HepG2 (cell line): ENCODE measurements around the gene CLDN5. TPM values are rescaled to one million over a fixed set of nuclear protein-coding genes. Genes with fewer than 3 reads are reported as not detected.
A peak's percentile ranks its signal among the peaks of the same experiment; 100 is the strongest.

Experiments used
- ARID5B ChIP-seq: IDR thresholded peaks from 2 replicates; pipeline ENCODE4 v1.4.0; 2020; ENCODE audit warnings: mild to moderate bottlenecking, missing genetic modification reagents
- EEA1 ChIP-seq: sonication (generic); formaldehyde crosslinking; IDR thresholded peaks from 2 replicates; pipeline ENCODE4 v1.5.1; 2020; ENCODE audit warnings: mild to moderate bottlenecking, missing genetic modification reagents, borderline replicate concordance
- ETV6 ChIP-seq: sonication (generic); formaldehyde crosslinking; conservative IDR thresholded peaks from 2 replicates; pipeline ENCODE4 v1.4.0; 2020; ENCODE audit warnings: missing genetic modification reagents
- FOXK2 ChIP-seq: fragments of 450-650 bp; IDR thresholded peaks from 2 replicates; pipeline ENCODE4 v1.6.1; 2016
- NR3C1 ChIP-seq: sonication (generic); formaldehyde crosslinking; IDR thresholded peaks from 2 replicates; pipeline ENCODE4 v1.4.0; 2020; ENCODE audit warnings: missing genetic modification reagents
- REXO4 ChIP-seq: sonication (generic); formaldehyde crosslinking; IDR thresholded peaks from 2 replicates; pipeline ENCODE4 v1.8.0; 2022; ENCODE audit warnings: missing genetic modification reagents, mild to moderate bottlenecking, borderline replicate concordance
- RXRA ChIP-seq: sonication (generic); formaldehyde crosslinking; IDR thresholded peaks from 2 replicates; pipeline ENCODE4 v1.5.1; 2020; ENCODE audit warnings: missing genetic modification reagents
- SP1 ChIP-seq, 2 experiments: fragments of 450-650 bp in 1 of 2; sonication (generic) in 1 of 2; formaldehyde crosslinking in 1 of 2; IDR thresholded peaks; 2 replicates each; pipeline versions ENCODE4 v1.4.0 to v1.6.1; 2016 to 2020; ENCODE audit warnings: missing genetic modification reagents in 1 of 2
- SRF ChIP-seq: IDR thresholded peaks from 2 replicates; pipeline ENCODE4 v1.6.1; 2011; ENCODE audit warnings: mild to moderate bottlenecking, low read depth, low read length, moderate library complexity
- STAT5B ChIP-seq: sonication (generic); formaldehyde crosslinking; IDR thresholded peaks from 2 replicates; pipeline ENCODE4 v1.4.0; 2020; ENCODE audit warnings: missing genetic modification reagents
- TOPORS ChIP-seq: sonication (generic); formaldehyde crosslinking; IDR thresholded peaks from 2 replicates; pipeline ENCODE4 v1.8.0; 2023; ENCODE audit warnings: mild to moderate bottlenecking, missing genetic modification reagents
- ZBTB3 ChIP-seq: sonication (generic); formaldehyde crosslinking; IDR thresholded peaks from 2 replicates; pipeline ENCODE4 v1.4.0; 2020; ENCODE audit warnings: low read depth, mild to moderate bottlenecking, moderate library complexity, missing genetic modification reagents, borderline replicate concordance
- ZC3H13 ChIP-seq: sonication (generic); formaldehyde crosslinking; IDR thresholded peaks from 2 replicates; pipeline ENCODE4 v1.8.1; 2023; ENCODE audit warnings: mild to moderate bottlenecking, missing genetic modification reagents, moderate library complexity
- ZFY ChIP-seq: sonication (generic); formaldehyde crosslinking; IDR thresholded peaks from 2 replicates; pipeline ENCODE4 v1.4.0; 2020; ENCODE audit warnings: missing genetic modification reagents
- ZNF33B ChIP-seq: sonication (generic); formaldehyde crosslinking; IDR thresholded peaks from 2 replicates; pipeline ENCODE4 v1.5.1; 2020; ENCODE audit warnings: mild to moderate bottlenecking, missing genetic modification reagents
- ZNF343 ChIP-seq: sonication (generic); formaldehyde crosslinking; IDR thresholded peaks from 2 replicates; pipeline ENCODE4 v1.4.0; 2020; ENCODE audit warnings: mild to moderate bottlenecking, missing genetic modification reagents
- ZNF562 ChIP-seq: sonication (generic); formaldehyde crosslinking; IDR thresholded peaks from 2 replicates; pipeline ENCODE4 v1.8.0; 2022; ENCODE audit warnings: missing genetic modification reagents, borderline replicate concordance
- ZNF609 ChIP-seq: sonication (generic); formaldehyde crosslinking; IDR thresholded peaks from 2 replicates; pipeline ENCODE4 v1.4.0; 2020; ENCODE audit warnings: mild to moderate bottlenecking, missing genetic modification reagents, borderline replicate concordance
- ZNF614 ChIP-seq: IDR thresholded peaks from 2 replicates; pipeline ENCODE4 v1.6.1; 2018; ENCODE audit warnings: missing biosample characterization, missing genetic modification reagents, inconsistent platforms, borderline replicate concordance
- ZNF709 ChIP-seq: sonication (generic); formaldehyde crosslinking; IDR thresholded peaks from 2 replicates; pipeline ENCODE4 v1.5.0; 2020; ENCODE audit warnings: mild to moderate bottlenecking, missing genetic modification reagents
- ZNF740 ChIP-seq: sonication (generic); formaldehyde crosslinking; IDR thresholded peaks from 2 replicates; pipeline ENCODE4 v1.4.0; 2020; ENCODE audit warnings: missing genetic modification reagents
- polyA plus RNA-seq, 8 experiments: library from polyadenylated mRNA; depleted of rRNA in 3 of 8; stranded (reverse) in 7 of 8; unstranded in 1 of 8; fragments of >200 nt; fragmentation: Illumina TruSeq in 4 of 8; extraction: Trizol in 4 of 8; gene quantifications; 2 replicates each; pipeline versions ENCODE4 v1.2.1 to v1.2.3, GENCODE V29; 2011 to 2016; ENCODE audit warnings: low read depth in 4 of 8, missing spikeins in 1 of 8, mixed read lengths in 1 of 8; ENCODE audit not compliant: insufficient read depth in 1 of 8
- total RNA-seq, 5 experiments: library from RNA; depleted of rRNA; stranded (reverse); fragments of >200 nt; fragmentation: Illumina TruSeq; extraction: Trizol; gene quantifications; 2 replicates each; pipeline ENCODE4 v1.2.3, GENCODE V29; 2016; ENCODE audit warnings: low read depth in 1 of 5

Gene CLDN5
- total and polyA plus RNA-seq, 2 of the 13 experiments (the other 11 are each of a cell fraction or from before 2014, with no cell fraction given) = not detected

- TF ChIP-seq ZNF609 (CRISPR knock-in tag) = no peak
- TF ChIP-seq ZC3H13 (CRISPR knock-in tag) = no peak
- no peak; the same call in 1 of the 2 replicates for TF ChIP-seq SRF
- TF ChIP-seq FOXK2 = no peak
- no peak for TF ChIP-seq ZFY (CRISPR knock-in tag)
- no peak for TF ChIP-seq ETV6 (CRISPR knock-in tag)
- TF ChIP-seq ZNF562 (CRISPR knock-in tag) = no peak
- no peak for TF ChIP-seq NR3C1
- TF ChIP-seq ARID5B = no peak
- no peak for TF ChIP-seq ZNF343 (CRISPR knock-in tag)
- no peak for TF ChIP-seq ZNF709
- no peak for TF ChIP-seq SP1 (IDR thresholded peaks at IDR 0.05)
- TF ChIP-seq SP1 (CRISPR knock-in tag; IDR thresholded peaks at IDR 0.05) = peak; percentile 14; the same call in 1 of the 2 replicates
- TF ChIP-seq ZNF33B (CRISPR knock-in tag) = no peak
- TF ChIP-seq TOPORS (CRISPR knock-in tag) = no peak
- peak; percentile 24 for TF ChIP-seq RXRA (CRISPR knock-in tag)
- no peak for TF ChIP-seq ZBTB3
- no peak for TF ChIP-seq REXO4 (CRISPR knock-in tag)
- TF ChIP-seq EEA1 (CRISPR knock-in tag) = 0 out of 2 replicates have a peak, but pooled peaks have one; percentile 6
- TF ChIP-seq STAT5B = no peak
- no peak for TF ChIP-seq ZNF740 (CRISPR knock-in tag)
- TF ChIP-seq ZNF614 (CRISPR knock-in tag) = 0 out of 2 replicates have a peak, but pooled peaks have one; percentile 9
These were observed 44.6 kb downstream of the CLDN5 start, which contains the start of gene CDC45 (continued) for GRCh38 chr22:19479355-19480172.
